PC-9 (cell line): ENCODE results near the gene FBXO2. TPM values are rescaled to one million over a fixed set of nuclear protein-coding genes. Genes with fewer than 3 reads are reported as not detected.
A peak's percentile ranks its signal among the peaks of the same experiment; 100 is the strongest.

Source experiments
- Bru-seq: library from RNA; stranded (reverse); fragments of 400-500 nt; gene quantifications from one replicate; lab custom pipeline; 2021; lab: Mats Ljungman, UMichigan
- BruChase-seq, 2 experiments: library from RNA; stranded (reverse); fragments of 400-500 nt; gene quantifications; one replicate each; lab custom pipeline; 2021; lab: Mats Ljungman, UMichigan
- BruUV-seq: library from RNA; stranded (reverse); fragments of 400-500 nt; replicated peaks from 2 replicates; lab custom pipeline; 2021; lab: Mats Ljungman, UMichigan
- CTCF ChIA-PET: fragments of 300-600 bp; sonication (Branson Sonifier 250); formaldehyde crosslinking; loops from one replicate; lab custom pipeline; 2022; ENCODE audit warnings: antibody characterized with exemption; lab: Charles Lee
- POLR2A ChIA-PET: fragments of 300-600 bp; sonication (Branson Sonifier 250); formaldehyde crosslinking; loops from one replicate; lab custom pipeline; 2022; ENCODE audit warnings: antibody characterized with exemption; ENCODE audit not compliant: unreplicated experiment; lab: Charles Lee
- DNase-seq, 2 experiments: peaks; one replicate each; pipeline versions ENCODE4 v3.0.0 to v3.0.0-alpha.2; 2015 to 2022; ENCODE audit warnings: mixed read lengths in 1 of 2
- H2AFZ ChIP-seq: fragments of 200-600 bp; sonication (generic); 2 replicates; pipeline ENCODE4 v1.8.1; 2017; ENCODE audit warnings: antibody characterized with exemption
- H3F3A ChIP-seq: fragments of 200-600 bp; sonication (generic); 2 replicates; pipeline ENCODE4 v1.8.1; 2017; ENCODE audit warnings: antibody characterized with exemption, mild to moderate bottlenecking, low read depth; ENCODE audit not compliant: insufficient read depth
- H3K27ac ChIP-seq: fragments of 200-600 bp; sonication (generic); 2 replicates; pipeline ENCODE4 v1.6.1; 2016; ENCODE audit warnings: mixed run types
- H3K27me3 ChIP-seq: fragments of 200-600 bp; sonication (generic); 2 replicates; pipeline ENCODE4 v1.6.1; 2016; ENCODE audit warnings: low read depth, mixed run types; ENCODE audit not compliant: insufficient read depth
- H3K36me3 ChIP-seq: fragments of 200-600 bp; sonication (generic); 2 replicates; pipeline ENCODE4 v1.6.1; 2016; ENCODE audit warnings: low read depth, mixed run types
- H3K4me1 ChIP-seq: fragments of 200-600 bp; sonication (generic); replicated peaks from 2 replicates; pipeline ENCODE4 v1.6.1; 2016; ENCODE audit warnings: mixed run types; ENCODE audit not compliant: insufficient read depth
- H3K4me2 ChIP-seq: fragments of 200-600 bp; sonication (generic); 2 replicates; pipeline ENCODE4 v1.6.1; 2017; ENCODE audit warnings: mixed run types
- H3K4me3 ChIP-seq: fragments of 200-600 bp; sonication (generic); 2 replicates; pipeline ENCODE4 v1.6.1; 2016; ENCODE audit warnings: mixed run types
- H3K79me2 ChIP-seq: fragments of 200-600 bp; sonication (generic); 2 replicates; pipeline ENCODE4 v1.6.1; 2017; ENCODE audit warnings: low read depth, mixed run types
- H3K9me2 ChIP-seq: fragments of 200-600 bp; sonication (generic); 2 replicates; pipeline ENCODE4 v1.8.1; 2017; ENCODE audit warnings: mild to moderate bottlenecking; ENCODE audit not compliant: insufficient read depth
- H3K9me3 ChIP-seq: fragments of 200-600 bp; sonication (generic); 2 replicates; pipeline ENCODE4 v1.8.1; 2016; ENCODE audit warnings: low read depth; ENCODE audit not compliant: insufficient read depth
- H4K20me1 ChIP-seq: fragments of 200-600 bp; sonication (generic); 2 replicates; pipeline ENCODE4 v1.8.1; 2017; ENCODE audit not compliant: insufficient read depth
- CTCF ChIP-seq: fragments of 200-600 bp; sonication (generic); conservative IDR thresholded peaks from 2 replicates; pipeline ENCODE4 v1.6.1; 2017; ENCODE audit warnings: mixed run types, antibody characterized with exemption, mild to moderate bottlenecking, moderate library complexity
- EZH2 ChIP-seq: fragments of 200-600 bp; sonication (generic); IDR thresholded peaks from 2 replicates; pipeline ENCODE4 v1.8.0; 2017; ENCODE audit warnings: antibody characterized with exemption, low read depth
- intact Hi-C: fragments of 100-400 bp; cut with micrococcal nuclease; formaldehyde crosslinking; loops from one replicate; pipeline ENCODE4 v1.10.0; 2022; ENCODE audit not compliant: unreplicated experiment
- long read RNA-seq: library from polyadenylated mRNA; stranded (forward); transcript quantifications from one replicate; pipeline ENCODE4 v2.0.0, GENCODE V29; 2022
- total RNA-seq: library from RNA; stranded (reverse); gene quantifications from 2 replicates; pipeline ENCODE4 v1.2.3, GENCODE V29; 2021

Gene FBXO2
- 40.3 and 74.0 TPM in 2 replicates for total RNA-seq
- Bru-seq, nascent RNA = percentile 44 among the genes with signal in this experiment
- percentile 55 among the genes with signal in this experiment for BruChase-seq, experiment 1, labeled RNA remaining after a 2-hour chase
- BruChase-seq, experiment 2, labeled RNA remaining after a 6-hour chase = percentile 54 among the genes with signal in this experiment
- long read RNA-seq, transcript FBXO2-201 (6 exons, 1,560 nt) = major isoform, 57 of 70 reads
- long read RNA-seq, partial matches to known transcripts = 12 of 70 reads
- long read RNA-seq, other reads (novel, unspliced or antisense) = 1 of 70 reads

- Histone ChIP-seq H4K20me1 (no peaks in the 10 kb centered on the region), H3K9me3 (no peaks in the 10 kb centered on the region), H3K4me2 (peak within 1 kb of the TSS; percentile 77), H3K9me2 (no peaks in the 10 kb centered on the region), H3K27ac (peak within 1 kb of the TSS; percentile 60), H3F3A (peaks cover 14% of the 10 kb centered on the region; the same call in 1 of the 2 replicates), H2AFZ (peak within 1 kb of the TSS; percentile 69; the same call in 1 of the 2 replicates), H3K4me3 (peak within 1 kb of the TSS; percentile 61), H3K79me2 (no peaks in the 10 kb centered on the region), H3K27me3 (no peaks in the 10 kb centered on the region), H3K36me3 (no peaks in the 10 kb centered on the region), H3K4me1 (no peaks in the 10 kb centered on the region; the same call in 1 of the 2 replicates)
- no TSS peak for BruUV-seq
- ChIA-PET POLR2A (interaction anchor here (0.5 to 0.6 kb wide), 2 partner anchors 138 to 254 kb away, joined by 3 read pairs; no protein-coding TSS in a partner anchor), CTCF (interaction anchor here (0.7 to 1.9 kb wide), 2 partner anchors 10 to 71 kb away, joined by 3 to 16 read pairs; partner anchors contain the start of gene FBXO6)
- DNase-seq = peak in 1 of 2 experiments; percentile 69
- intact Hi-C loops = no loop called here
- no peak for TF ChIP-seq CTCF
- TF ChIP-seq EZH2 = no peak
These were observed at the start of gene FBXO2, which contains the start of gene FBXO44 for GRCh38 chr1:11654137-11654938. Gene FBXO2, minus strand, starts transcription at chr1:11654429. Its CDS starts 89 bp downstream, at chr1:11654340. Gene FBXO44, plus strand, starts transcription at chr1:11654877. Its CDS starts 959 bp downstream, at chr1:11655836.

- Histone ChIP-seq H3K9me3 (no peaks in the 10 kb centered on the region), H4K20me1 (no peaks in the 10 kb centered on the region), H3K4me1 (no peaks in the 10 kb centered on the region; the same call in 1 of the 2 replicates), H2AFZ (no peak overlapping the region), H3K9me2 (no peaks in the 10 kb centered on the region), H3F3A (peaks cover 5% of the 10 kb centered on the region; the same call in 1 of the 2 replicates), H3K4me3 (no peak overlapping the region), H3K4me2 (no peak overlapping the region), H3K79me2 (no peaks in the 10 kb centered on the region), H3K27me3 (peaks cover 26% of the 10 kb centered on the region), H3K36me3 (no peaks in the 10 kb centered on the region), H3K27ac (no peak overlapping the region)
- BruUV-seq = no TSS peak
- ChIA-PET CTCF (no interaction called here), POLR2A (no interaction called here)
- intact Hi-C loops = no loop called here
- TF ChIP-seq EZH2 (no peak), CTCF (no peak)
- DNase-seq = no peak
These were observed 49.3 kb upstream of the FBXO2 start for GRCh38 chr1:11703357-11704193.
